ENCODE data around the gene EIF4ENIF1. TPM values are rescaled to one million over a fixed set of nuclear protein-coding genes. Genes with fewer than 3 reads are reported as not detected.

Gene EIF4ENIF1
- total and polyA plus RNA-seq, 2 experiments from 2014 or later = 10.8 to 13.4 TPM

- Histone ChIP-seq H3K27me3 (ENCODE audit: insufficient read depth) (no peaks in the 10 kb centered on the region), H3F3A (replicated peaks; ENCODE audit: low read depth) (no peaks in the 10 kb centered on the region), H4K20me1 (replicated peaks; ENCODE audit: insufficient read depth) (no peaks in the 10 kb centered on the region), H3K79me2 (replicated peaks; ENCODE audit: insufficient read depth) (no peaks in the 10 kb centered on the region), H3K4me1 (ENCODE audit: insufficient read depth) (no peaks in the 10 kb centered on the region; the same call in 1 of the 2 replicates), H3K9me2 (ENCODE audit: insufficient read depth) (no peaks in the 10 kb centered on the region), H3K4me3 (no peak overlapping the region), H3K36me3 (ENCODE audit: insufficient read depth) (no peaks in the 10 kb centered on the region), H2AFZ (no peak overlapping the region), H3K4me2 (no peak overlapping the region), H3K27ac (ENCODE audit: low read depth) (no peak overlapping the region)
- H3K4me3 Mint-ChIP-seq = no peak overlapping the region
- H3K27me3 Mint-ChIP-seq (ENCODE audit: insufficient read depth, low read depth, poor library complexity) = peaks cover 2% of the 10 kb centered on the region
- no peak for ATAC-seq
- no peak overlapping the region for H3K27ac Mint-ChIP-seq
- peaks cover 2% of the 10 kb centered on the region; the same call in 2 of the 3 replicates for H3K36me3 Mint-ChIP-seq (ENCODE audit: low read depth)
- H3K4me1 Mint-ChIP-seq = peaks cover 6% of the 10 kb centered on the region; the same call in 2 of the 3 replicates
- no peaks in the 10 kb centered on the region for H3K9me3 Mint-ChIP-seq
- no peak for DNase-seq (ENCODE audit: low spot score)
- no peak for TF ChIP-seq CREB1 (CRISPR knock-in tag; IDR thresholded peaks at IDR 0.05; ENCODE audit: low read depth)
- TF ChIP-seq ETS1 (IDR thresholded peaks at IDR 0.05) = no peak
- TF ChIP-seq ZNF462 (CRISPR knock-in tag; IDR thresholded peaks at IDR 0.05) = no peak
- no peak for TF ChIP-seq EZH2 (IDR thresholded peaks at IDR 0.05; ENCODE audit: low read depth, unreplicated experiment)
- no peak for TF ChIP-seq CTCF (conservative IDR thresholded peaks at IDR 0.05; ENCODE audit: low read depth in 2 of 2)
- TF ChIP-seq ZNF331 (CRISPR knock-in tag; IDR thresholded peaks at IDR 0.05; ENCODE audit: low read depth) = no peak
- no peak for TF ChIP-seq EZH2phosphoT487 (IDR thresholded peaks at IDR 0.05; ENCODE audit: unreplicated experiment)
- TF ChIP-seq POLR2AphosphoS5 (IDR thresholded peaks at IDR 0.05; ENCODE audit: low read depth) = no peak
- TF ChIP-seq ZNF114 (CRISPR knock-in tag; IDR thresholded peaks at IDR 0.05) = no peak
- no peak for TF ChIP-seq STAT1 (IDR thresholded peaks at IDR 0.05; ENCODE audit: unreplicated experiment)
- no peak for TF ChIP-seq NANOG (IDR thresholded peaks at IDR 0.05; ENCODE audit: borderline replicate concordance)
- TF ChIP-seq REST (IDR thresholded peaks at IDR 0.05; ENCODE audit: unreplicated experiment) = no peak
Measured at GRCh38 chr22:31520051-31520450, 30.4 kb upstream of the EIF4ENIF1 start.
